ENCODE data around the gene CPT1A. TPM values are rescaled to one million over a fixed set of nuclear protein-coding genes. Genes with fewer than 3 reads are reported as not detected.

The CPT1A gene
- total and polyA plus RNA-seq, 10 of the 15 experiments (the other 5 are each of a cell fraction or from before 2014, with no cell fraction given), result 1.1 to 17.5 (median 6.0) TPM

- no peak for TF ChIP-seq E4F1 (IDR thresholded peaks at IDR 0.05; ENCODE audit: borderline replicate concordance, partially characterized antibody)
- TF ChIP-seq MEF2B (IDR thresholded peaks at IDR 0.05; ENCODE audit: partially characterized antibody, poor library complexity, severe bottlenecking), result no peak
- no peak for TF ChIP-seq JUNB (IDR thresholded peaks at IDR 0.05)
- TF ChIP-seq NFYB (IDR thresholded peaks at IDR 0.05; ENCODE audit: insufficient read depth, low read depth, low read length), result no peak
- no peak for TF ChIP-seq WRNIP1 (IDR thresholded peaks at IDR 0.05; ENCODE audit: borderline replicate concordance, low read depth, low read length)
- no peak for TF ChIP-seq ZBTB4 (CRISPR knock-in tag; IDR thresholded peaks at IDR 0.05)
- no peak for TF ChIP-seq SREBF1 (IDR thresholded peaks at IDR 0.05; ENCODE audit: low read length)
Observed at GRCh38 chr11:68775951-68776388, 65.7 kb downstream of the CPT1A start (continued).

GRCh38 chr11:68774194-68774585 lies 67.5 kb downstream of the CPT1A start:
- intact Hi-C loops (cut with micrococcal nuclease; ENCODE audit: unreplicated experiment), result no loop called here
- in situ Hi-C loops (cut with MboI), result no loop called here
- FAIRE-seq (no peak), ATAC-seq (no peak), DNase-seq (ENCODE audit: low read depth, low spot score) (no peak)
- 81% methylated on average over 9 of the region's 9 CpGs for WGBS (ENCODE audit: insufficient coverage, insufficient replicate concordance, low lambda C conversion rate, missing lambda C conversion rate)
- Histone ChIP-seq H3K79me2 (ENCODE audit: control insufficient read depth, insufficient read depth, low read length) (no peaks in the 10 kb centered on the region), H3K27ac (ENCODE audit: control insufficient read depth, insufficient read depth) (no peak overlapping the region), H3K27me3 (replicated peaks in 1 of 2; ENCODE audit: control insufficient read depth in 2 of 2, insufficient read depth in 2 of 2, low read length in 1 of 2) (no peaks in the 10 kb centered on the region), H2AFZ (ENCODE audit: control insufficient read depth, low read depth, low read length) (no peak overlapping the region), H3K9me3 (replicated peaks; ENCODE audit: control insufficient read depth, insufficient read depth, low read length) (no peaks in the 10 kb centered on the region), H3K4me2 (ENCODE audit: control insufficient read depth, insufficient read depth) (no peak overlapping the region), H3K9ac (ENCODE audit: control insufficient read depth, insufficient read depth, low read length) (no peak overlapping the region), H3K36me3 (ENCODE audit: control insufficient read depth in 2 of 2, insufficient read depth in 2 of 2, low read length in 1 of 2) (peaks cover 0 to 3% of the 10 kb centered on the region in 2 experiments; a peak in 2 of 4 replicates), H3K4me3 (no peak overlapping the region), H4K20me1 (ENCODE audit: control insufficient read depth, insufficient read depth) (no peaks in the 10 kb centered on the region), H3K4me1 (ENCODE audit: control insufficient read depth, insufficient read depth, low read length) (no peaks in the 10 kb centered on the region)
- RAD21 ChIA-PET (ENCODE audit: unreplicated experiment), result no interaction called here
- SMC1A ChIA-PET (ENCODE audit: uncharacterized antibody, unreplicated experiment), result no interaction called here
- CTCF ChIA-PET, result no interaction called here
- POLR2A ChIA-PET, result no interaction called here
- no TSS peak for BruUV-seq (replicated peaks)
- TF ChIP-seq PML (IDR thresholded peaks at IDR 0.05; ENCODE audit: low read length) (no peak), RAD21 (IDR thresholded peaks at IDR 0.05; ENCODE audit: insufficient read depth, low read depth, low read length) (no peak), NRF1 (conservative IDR thresholded peaks at IDR 0.05; ENCODE audit: low read depth, low read length) (no peak), SIN3A (IDR thresholded peaks at IDR 0.05; ENCODE audit: low read depth, low read length) (no peak), SIX5 (IDR thresholded peaks at IDR 0.05; ENCODE audit: low read depth, low read length, severe bottlenecking) (no peak), SMAD1 (IDR thresholded peaks at IDR 0.05; ENCODE audit: low read depth, partially characterized antibody) (no peak), PKNOX1 (IDR thresholded peaks at IDR 0.05) (no peak)
